22Rv1 (cell line): ENCODE results near the gene UNC5B.

Experiments used
- H3K27ac ChIP-seq: fragments of 450-650 bp; 2 replicates; pipeline ENCODE4 v1.5.1; 2017
- CTCF ChIP-seq: fragments of 450-650 bp; IDR thresholded peaks from 2 replicates; pipeline ENCODE4 v1.5.1; 2017; ENCODE audit warnings: mild to moderate bottlenecking
- ZFX ChIP-seq: fragments of 450-650 bp; IDR thresholded peaks from 2 replicates; pipeline ENCODE4 v1.6.1; 2017; ENCODE audit warnings: antibody characterized with exemption, borderline replicate concordance

Gene UNC5B

DNA sequence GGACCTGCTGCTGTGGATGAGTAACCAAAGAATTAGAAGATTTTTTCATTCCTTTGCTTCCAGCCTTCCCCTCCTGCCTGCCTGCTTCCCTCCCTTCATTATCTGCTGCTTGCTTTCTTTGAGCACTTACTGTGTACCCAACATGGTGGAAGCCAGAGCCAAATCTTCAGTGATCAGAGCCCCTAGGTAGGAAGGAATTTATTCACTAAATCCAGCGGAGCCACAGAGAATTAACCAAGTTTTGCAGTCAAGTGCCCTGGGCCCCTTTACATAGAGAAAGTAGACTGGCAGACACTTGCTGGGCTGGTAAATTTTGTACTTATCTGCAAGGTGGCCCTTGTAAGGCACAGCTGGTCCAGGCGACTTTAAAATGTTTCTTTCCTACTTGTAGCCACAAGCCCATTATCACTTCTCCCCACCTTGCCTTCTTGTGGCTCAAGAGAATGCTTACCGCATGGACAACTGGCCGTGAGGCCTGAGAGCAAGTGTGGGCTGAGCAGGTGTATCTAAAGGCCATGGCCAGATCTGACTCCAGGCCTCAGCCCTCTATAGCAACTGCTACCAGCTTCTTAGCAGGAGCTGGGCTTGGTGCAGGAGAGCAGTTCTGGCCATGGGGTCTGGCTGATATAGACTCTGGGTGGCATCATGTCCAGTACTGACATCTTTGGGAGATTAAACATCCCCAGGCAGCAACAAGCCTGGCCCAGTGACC, 11.1 kb downstream of the UNC5B start:
- H3K27ac ChIP-seq, result no peak overlapping the region
- TF ChIP-seq CTCF (no peak), ZFX (no peak)

DNA sequence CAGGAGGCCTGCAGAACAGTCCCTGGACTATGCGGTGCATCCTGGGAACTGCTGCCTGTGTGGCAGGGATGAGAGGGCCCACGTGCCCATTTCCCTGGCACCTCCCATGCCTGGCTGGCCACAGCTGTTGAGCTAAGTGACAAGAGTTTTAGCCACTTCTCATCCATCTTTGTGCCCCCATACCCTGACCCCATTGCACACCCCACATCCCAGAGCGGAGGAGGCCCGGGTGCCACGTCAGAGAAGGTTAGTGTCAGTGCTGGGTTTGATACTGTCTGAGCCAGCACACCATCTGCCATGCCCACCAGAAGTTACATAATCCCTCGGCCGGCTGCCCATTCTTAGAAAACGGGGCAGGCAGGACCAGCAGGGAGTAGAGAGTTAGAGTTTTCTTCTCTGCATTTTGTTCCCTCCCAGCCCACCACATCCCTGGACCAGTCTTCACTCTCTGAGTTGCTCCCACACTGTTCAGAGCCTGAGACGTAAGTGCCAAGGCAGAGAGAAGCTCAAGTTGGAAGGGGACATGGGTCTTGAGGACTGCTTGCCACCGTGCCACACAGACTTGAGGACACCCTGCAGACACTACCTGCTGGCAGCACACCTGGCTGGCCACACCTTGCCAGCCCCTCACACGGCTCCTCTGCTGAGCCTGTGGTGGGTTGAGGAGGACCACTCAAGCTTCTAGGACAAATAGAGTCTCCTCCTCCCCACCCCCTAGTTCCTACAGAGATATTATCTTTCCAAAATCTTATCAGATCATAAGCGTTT, 13.1 kb downstream of the UNC5B start:
- TF ChIP-seq ZFX (no peak), CTCF (no peak)
- no peak overlapping the region for H3K27ac ChIP-seq

DNA sequence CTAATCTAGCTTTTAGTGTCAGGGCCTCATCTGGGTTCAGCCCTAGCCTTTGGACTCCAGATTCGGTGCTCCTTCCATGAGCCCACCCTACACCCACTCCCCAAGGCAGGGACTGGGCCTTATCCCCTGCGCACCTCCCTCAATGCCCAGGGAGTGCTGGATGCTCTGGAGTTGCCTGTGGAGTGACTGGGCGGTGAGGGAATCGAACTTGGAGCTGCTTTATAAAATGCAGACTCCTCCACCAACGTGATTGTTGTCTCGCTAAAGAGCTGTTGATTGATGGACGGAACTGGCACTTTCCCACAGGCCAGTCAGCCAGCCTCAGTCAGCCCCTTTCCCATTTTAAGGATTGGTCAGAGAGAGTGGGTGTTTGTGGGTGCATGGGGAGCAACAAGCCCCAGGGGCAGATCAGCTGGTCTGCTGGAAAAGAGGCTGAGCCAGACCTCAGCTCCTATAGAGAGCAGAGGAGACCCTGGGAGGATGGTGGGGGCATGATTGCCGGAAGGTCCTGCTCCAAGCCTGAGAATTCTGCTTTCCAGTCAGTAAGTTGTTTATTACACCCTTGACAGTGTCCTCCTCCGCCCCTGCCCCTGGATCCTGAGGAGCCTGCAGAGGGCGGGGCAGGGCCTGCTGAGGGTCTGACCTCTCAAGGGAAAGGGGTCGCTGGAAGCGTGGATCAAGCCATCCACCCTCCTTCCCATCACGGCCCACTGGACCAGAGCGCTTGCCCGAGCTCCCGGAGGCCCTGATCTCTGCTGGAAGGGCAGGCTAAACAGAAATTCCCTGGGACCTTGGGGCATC, 16.7 kb downstream of the UNC5B start:
- TF ChIP-seq CTCF, result no peak
- TF ChIP-seq ZFX, result no peak
- no peak overlapping the region for H3K27ac ChIP-seq

GRCh38 chr10:71229726-71230655, 17.6 kb downstream of the UNC5B start:
- no peak overlapping the region for H3K27ac ChIP-seq
- TF ChIP-seq ZFX (no peak), CTCF (no peak)

- TF ChIP-seq CTCF (no peak), ZFX (no peak)
- H3K27ac ChIP-seq, result no peak overlapping the region
Observed at GRCh38 chr10:71230656-71231025, 18.3 kb downstream of the UNC5B start.

GRCh38 chr10:71231206-71231605, 18.8 kb downstream of the UNC5B start:
- TF ChIP-seq CTCF (no peak), ZFX (no peak)
- no peak overlapping the region for H3K27ac ChIP-seq
